ENCODE results near the gene FGF18. TPM values are rescaled to one million over a fixed set of nuclear protein-coding genes. Genes with fewer than 3 reads are reported as not detected.
A peak's percentile ranks its signal among the peaks of the same experiment; 100 is the strongest.

The FGF18 gene
- total and polyA plus RNA-seq, 9 of the 15 experiments (the other 6 are each of a cell fraction or from before 2014, with no cell fraction given) = 0.05 to 0.18 (median 0.11) TPM; not detected in 6

- TF ChIP-seq PRDM10 (IDR thresholded peaks at IDR 0.05; ENCODE audit: partially characterized antibody) = no peak
- TF ChIP-seq TFE3 (CRISPR knock-in tag; IDR thresholded peaks at IDR 0.05) = no peak
- peak; percentile 95 for TF ChIP-seq E2F1 (CRISPR knock-in tag; IDR thresholded peaks at IDR 0.05)
- TF ChIP-seq HNRNPUL1 (IDR thresholded peaks at IDR 0.05; ENCODE audit: low read length) = no peak
- no peak for TF ChIP-seq RBBP5 (IDR thresholded peaks at IDR 0.05; ENCODE audit: borderline replicate concordance, insufficient read depth, low read length, poor library complexity, severe bottlenecking)
- no peak for TF ChIP-seq ZNF197 (CRISPR knock-in tag; IDR thresholded peaks at IDR 0.05; ENCODE audit: low read depth)
- 0 out of 2 replicates have a peak, but pooled peaks have one; percentile 40 for TF ChIP-seq LCOR (CRISPR knock-in tag; IDR thresholded peaks at IDR 0.05)
- TF ChIP-seq DACH1 (IDR thresholded peaks at IDR 0.05; ENCODE audit: partially characterized antibody) = no peak
- no peak for TF ChIP-seq ZNF280B (CRISPR knock-in tag; IDR thresholded peaks at IDR 0.05)
- no peak for TF ChIP-seq MLX (CRISPR knock-in tag; conservative IDR thresholded peaks at IDR 0.05)
- no peak; the same call in 1 of the 2 replicates for TF ChIP-seq ATF4 (CRISPR knock-in tag; IDR thresholded peaks at IDR 0.05)
- no peak for TF ChIP-seq ILK (tag; IDR thresholded peaks at IDR 0.05; ENCODE audit: borderline replicate concordance, low read depth)
- peak in 1 of 2 experiments; percentile 16; a peak in 1 of 3 replicates for TF ChIP-seq CBX3 (IDR thresholded peaks at IDR 0.05; ENCODE audit: borderline replicate concordance in 1 of 2, low read length in 2 of 2)
- no peak for TF ChIP-seq IRF1 (CRISPR knock-in tag; IDR thresholded peaks at IDR 0.05; ENCODE audit: borderline replicate concordance)
- TF ChIP-seq HNRNPH1 (optimal IDR thresholded peaks at IDR 0.05; ENCODE audit: low read depth, low read length) = no peak
These were observed 32.0 kb upstream of the FGF18 start, which contains the start of gene NPM1 (continued) for GRCh38 chr5:171387345-171387969.
